ENCODE data around the gene C12orf43. TPM values are rescaled to one million over a fixed set of nuclear protein-coding genes. Genes with fewer than 3 reads are reported as not detected.

C12orf43 gene
- total RNA-seq, 1 experiment from 2014 or later = 14.8 TPM

DNA sequence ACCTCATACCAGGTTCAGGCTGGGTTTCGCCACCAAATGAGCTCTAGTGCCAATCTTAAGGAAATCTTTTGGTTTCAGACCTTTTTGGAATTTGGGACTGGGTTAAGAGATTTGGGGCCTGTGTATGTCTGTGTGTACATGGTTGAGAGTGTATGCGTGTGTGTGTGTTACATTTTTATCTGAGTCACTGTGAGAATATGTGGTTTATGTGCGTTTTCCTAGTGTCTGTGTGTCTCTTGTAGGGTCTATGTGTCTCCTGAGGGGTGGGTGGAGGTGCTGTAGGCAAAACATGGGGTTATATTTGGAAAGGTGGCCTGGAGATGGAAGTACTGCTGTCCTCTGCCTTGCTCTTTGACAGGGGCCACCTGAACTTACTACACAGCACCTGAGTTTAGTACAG, 17.9 kb downstream of the C12orf43 start:
- Histone ChIP-seq H3K4me1 (replicated peaks; ENCODE audit: insufficient read depth) (no peaks in the 10 kb centered on the region), H3K4me3 (no peak overlapping the region), H3K27ac (no peak overlapping the region), H3K79me2 (ENCODE audit: low read depth) (no peaks in the 10 kb centered on the region), H3F3A (ENCODE audit: insufficient read depth, low read depth) (peaks cover 3% of the 10 kb centered on the region; the same call in 1 of the 2 replicates), H3K36me3 (ENCODE audit: low read depth) (no peaks in the 10 kb centered on the region), H2AFZ (no peak overlapping the region), H3K4me2 (no peak overlapping the region), H3K27me3 (ENCODE audit: insufficient read depth, low read depth) (no peaks in the 10 kb centered on the region), H3K9me2 (ENCODE audit: insufficient read depth) (no peaks in the 10 kb centered on the region), H4K20me1 (ENCODE audit: insufficient read depth) (no peaks in the 10 kb centered on the region), H3K9me3 (ENCODE audit: insufficient read depth, low read depth) (no peaks in the 10 kb centered on the region)
- intact Hi-C loops (cut with micrococcal nuclease; ENCODE audit: unreplicated experiment) = no loop called here
- DNase-seq = no peak
- no TSS peak for BruUV-seq (replicated peaks)
- ChIA-PET POLR2A (ENCODE audit: unreplicated experiment) (no interaction called here), CTCF (no interaction called here)
- TF ChIP-seq EZH2 (IDR thresholded peaks at IDR 0.05; ENCODE audit: low read depth) (no peak), CTCF (conservative IDR thresholded peaks at IDR 0.05) (no peak)

DNA sequence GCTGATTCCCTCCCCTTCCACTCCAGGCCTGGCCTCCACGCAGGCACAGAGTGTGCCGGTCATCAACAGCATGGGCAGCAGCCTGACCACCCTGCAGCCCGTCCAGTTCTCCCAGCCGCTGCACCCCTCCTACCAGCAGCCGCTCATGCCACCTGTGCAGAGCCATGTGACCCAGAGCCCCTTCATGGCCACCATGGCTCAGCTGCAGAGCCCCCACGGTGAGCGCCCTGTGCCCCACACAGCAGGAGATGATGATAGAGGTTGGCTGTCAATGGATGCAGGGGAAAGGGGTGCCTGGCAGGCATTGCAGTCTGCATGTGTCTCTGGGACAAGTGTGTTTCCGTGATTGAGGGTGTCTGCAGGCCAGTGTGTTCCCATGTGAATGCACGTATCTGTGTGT, 18.8 kb downstream of the C12orf43 start:
- no peak for DNase-seq
- no peak for TF ChIP-seq EZH2 (IDR thresholded peaks at IDR 0.05; ENCODE audit: low read depth)
- no peak for TF ChIP-seq CTCF (conservative IDR thresholded peaks at IDR 0.05)
- no peak overlapping the region for H3K27ac ChIP-seq
- no peaks in the 10 kb centered on the region for H3K9me3 ChIP-seq (ENCODE audit: insufficient read depth, low read depth)
- H3K36me3 ChIP-seq (ENCODE audit: low read depth) = no peaks in the 10 kb centered on the region
- no peaks in the 10 kb centered on the region for H3K27me3 ChIP-seq (ENCODE audit: insufficient read depth, low read depth)
- no TSS peak for BruUV-seq (replicated peaks)
- H3K4me2 ChIP-seq = no peak overlapping the region
- CTCF ChIA-PET = no interaction called here
- no peak overlapping the region for H3K4me3 ChIP-seq
- no peaks in the 10 kb centered on the region for H3K4me1 ChIP-seq (replicated peaks; ENCODE audit: insufficient read depth)
- POLR2A ChIA-PET (ENCODE audit: unreplicated experiment) = no interaction called here
- no peaks in the 10 kb centered on the region for H3K79me2 ChIP-seq (ENCODE audit: low read depth)
- intact Hi-C loops (cut with micrococcal nuclease; ENCODE audit: unreplicated experiment) = no loop called here
- H3F3A ChIP-seq (ENCODE audit: insufficient read depth, low read depth) = peaks cover 3% of the 10 kb centered on the region; the same call in 1 of the 2 replicates
- no peaks in the 10 kb centered on the region for H4K20me1 ChIP-seq (ENCODE audit: insufficient read depth)
- no peaks in the 10 kb centered on the region for H3K9me2 ChIP-seq (ENCODE audit: insufficient read depth)
- H2AFZ ChIP-seq = no peak overlapping the region

DNA sequence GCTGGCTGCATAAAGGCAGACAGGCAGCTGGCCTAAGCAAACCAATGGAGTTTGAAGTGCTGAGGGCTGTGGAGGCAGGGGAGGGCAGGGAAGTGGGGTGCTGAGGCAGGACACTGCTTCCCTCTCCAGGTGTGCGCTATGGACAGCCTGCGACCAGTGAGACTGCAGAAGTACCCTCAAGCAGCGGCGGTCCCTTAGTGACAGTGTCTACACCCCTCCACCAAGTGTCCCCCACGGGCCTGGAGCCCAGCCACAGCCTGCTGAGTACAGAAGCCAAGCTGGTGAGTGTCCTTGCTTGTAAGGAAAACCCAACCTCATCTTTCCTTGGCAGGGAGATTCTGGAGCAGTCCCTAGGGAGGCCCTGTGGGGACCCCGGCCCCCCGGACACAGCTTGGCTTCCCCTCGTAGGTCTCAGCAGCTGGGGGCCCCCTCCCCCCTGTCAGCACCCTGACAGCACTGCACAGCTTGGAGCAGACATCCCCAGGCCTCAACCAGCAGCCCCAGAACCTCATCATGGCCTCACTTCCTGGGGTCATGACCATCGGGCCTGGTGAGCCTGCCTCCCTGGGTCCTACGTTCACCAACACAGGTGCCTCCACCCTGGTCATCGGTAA, 20.0 kb downstream of the C12orf43 start:
- ChIA-PET POLR2A (ENCODE audit: unreplicated experiment) (interaction anchor here (0.7 kb wide), 1 partner anchor 16 kb away, joined by 4 read pairs; no protein-coding TSS in a partner anchor), CTCF (no interaction called here)
- H3K36me3 ChIP-seq (ENCODE audit: low read depth) = no peaks in the 10 kb centered on the region
- BruUV-seq (replicated peaks) = no TSS peak
- H3K79me2 ChIP-seq (ENCODE audit: low read depth) = no peaks in the 10 kb centered on the region
- no peak overlapping the region for H2AFZ ChIP-seq
- H3K27ac ChIP-seq = no peak overlapping the region
- intact Hi-C loops (cut with micrococcal nuclease; ENCODE audit: unreplicated experiment) = no loop called here
- no peaks in the 10 kb centered on the region for H3K27me3 ChIP-seq (ENCODE audit: insufficient read depth, low read depth)
- H3F3A ChIP-seq (ENCODE audit: insufficient read depth, low read depth) = peaks cover 3% of the 10 kb centered on the region; the same call in 1 of the 2 replicates
- H3K4me1 ChIP-seq (replicated peaks; ENCODE audit: insufficient read depth) = no peaks in the 10 kb centered on the region
- no peak overlapping the region for H3K4me3 ChIP-seq
- no peak overlapping the region for H3K4me2 ChIP-seq
- H3K9me3 ChIP-seq (ENCODE audit: insufficient read depth, low read depth) = no peaks in the 10 kb centered on the region
- TF ChIP-seq EZH2 (IDR thresholded peaks at IDR 0.05; ENCODE audit: low read depth) (no peak), CTCF (conservative IDR thresholded peaks at IDR 0.05) (no peak)
- DNase-seq = no peak
- H3K9me2 ChIP-seq (ENCODE audit: insufficient read depth) = no peaks in the 10 kb centered on the region
- H4K20me1 ChIP-seq (ENCODE audit: insufficient read depth) = no peaks in the 10 kb centered on the region
